Brain microvascular endothelial cell (primary cell): ENCODE measurements around the gene GNAT1.

Experiments used
- DNase-seq: peaks from one replicate; pipeline ENCODE4 v3.0.0-alpha.2; 2020
- H3K27ac ChIP-seq: fragments of 250-450 bp; sonication (Bioruptor Pico); 2 replicates; pipeline ENCODE4 v1.5.1; 2020; ENCODE audit warnings: mild to moderate bottlenecking, moderate library complexity
- H3K27me3 ChIP-seq: fragments of 250-450 bp; sonication (Bioruptor Pico); replicated peaks from 2 replicates; pipeline ENCODE4 v1.5.1; 2020; ENCODE audit warnings: mild to moderate bottlenecking
- H3K36me3 ChIP-seq: fragments of 250-450 bp; sonication (Bioruptor Pico); replicated peaks from 2 replicates; pipeline ENCODE4 v1.5.1; 2020; ENCODE audit warnings: mild to moderate bottlenecking
- H3K4me3 ChIP-seq: 2 replicates; pipeline ENCODE4 v1.5.1; 2011; ENCODE audit warnings: low read depth, mild to moderate bottlenecking, control low read depth, low read length, moderate library complexity
- CTCF ChIP-seq: IDR thresholded peaks from 2 replicates; pipeline ENCODE4 v1.5.1; 2011; ENCODE audit warnings: low read depth, mild to moderate bottlenecking, moderate library complexity, low read length, control low read depth, inconsistent platforms; ENCODE audit errors: missing control alignments
- in situ Hi-C: cut with HindIII; loops from 2 replicates; pipeline ENCODE4 v1.10.0; 2017; ENCODE audit warnings: low sequenced_read_pairs, low pct_ligation_motif_present

The GNAT1 gene

GRCh38 chr3:50177346-50177745, 14.1 kb upstream of the GNAT1 start:
- in situ Hi-C loops = no loop called here
- no peak for DNase-seq
- no peaks in the 10 kb centered on the region for H3K36me3 ChIP-seq
- H3K27ac ChIP-seq = no peak overlapping the region
- H3K27me3 ChIP-seq = no peaks in the 10 kb centered on the region
- TF ChIP-seq CTCF = no peak
- no peak overlapping the region for H3K4me3 ChIP-seq

DNA sequence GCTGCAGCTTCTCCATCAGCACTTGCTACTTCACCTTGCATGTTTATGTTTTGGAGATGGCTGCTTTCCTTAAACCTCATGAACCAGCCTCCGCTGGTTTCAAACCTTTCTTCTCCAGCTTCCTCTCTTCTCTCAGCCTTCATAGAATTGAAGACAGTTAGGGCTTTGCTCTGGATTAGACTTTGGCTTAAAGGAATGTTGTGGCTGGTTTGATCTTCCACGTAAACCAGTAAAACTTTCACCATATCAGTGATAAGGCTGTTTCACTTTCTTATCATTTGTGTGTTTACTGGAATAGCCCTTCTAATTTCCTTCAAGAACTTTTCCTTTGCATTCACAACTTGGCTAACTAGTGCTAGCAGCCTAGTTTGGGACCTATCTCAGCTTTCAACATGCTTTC, 11.7 kb upstream of the GNAT1 start:
- H3K4me3 ChIP-seq = no peak overlapping the region
- H3K27me3 ChIP-seq = no peaks in the 10 kb centered on the region
- DNase-seq = no peak
- in situ Hi-C loops = no loop called here
- no peak for TF ChIP-seq CTCF
- H3K27ac ChIP-seq = no peak overlapping the region
- no peaks in the 10 kb centered on the region for H3K36me3 ChIP-seq

- in situ Hi-C loops = no loop called here
- Histone ChIP-seq H3K36me3 (no peaks in the 10 kb centered on the region), H3K27ac (no peak overlapping the region), H3K4me3 (no peak overlapping the region), H3K27me3 (no peaks in the 10 kb centered on the region)
- no peak for DNase-seq
- TF ChIP-seq CTCF = no peak
Observed at GRCh38 chr3:50181985-50182384, 9.4 kb upstream of the GNAT1 start.

- no peak for DNase-seq
- no peaks in the 10 kb centered on the region for H3K36me3 ChIP-seq
- TF ChIP-seq CTCF = no peak
- no peak overlapping the region for H3K27ac ChIP-seq
- H3K27me3 ChIP-seq = no peaks in the 10 kb centered on the region
- H3K4me3 ChIP-seq = no peak overlapping the region
- in situ Hi-C loops = no loop called here
Observed at GRCh38 chr3:50182533-50183099, 8.8 kb upstream of the GNAT1 start.

- no peaks in the 10 kb centered on the region for H3K36me3 ChIP-seq
- H3K27ac ChIP-seq = no peak overlapping the region
- no peak overlapping the region for H3K4me3 ChIP-seq
- H3K27me3 ChIP-seq = no peaks in the 10 kb centered on the region
- TF ChIP-seq CTCF = no peak
- no peak for DNase-seq
- in situ Hi-C loops = no loop called here
Observed at GRCh38 chr3:50183755-50184154, 7.7 kb upstream of the GNAT1 start.
